ENCODE data around the gene INHBE. TPM values are rescaled to one million over a fixed set of nuclear protein-coding genes. Genes with fewer than 3 reads are reported as not detected.

Gene INHBE
- total RNA-seq, 1 experiment from 2014 or later: 10.1 TPM

DNA sequence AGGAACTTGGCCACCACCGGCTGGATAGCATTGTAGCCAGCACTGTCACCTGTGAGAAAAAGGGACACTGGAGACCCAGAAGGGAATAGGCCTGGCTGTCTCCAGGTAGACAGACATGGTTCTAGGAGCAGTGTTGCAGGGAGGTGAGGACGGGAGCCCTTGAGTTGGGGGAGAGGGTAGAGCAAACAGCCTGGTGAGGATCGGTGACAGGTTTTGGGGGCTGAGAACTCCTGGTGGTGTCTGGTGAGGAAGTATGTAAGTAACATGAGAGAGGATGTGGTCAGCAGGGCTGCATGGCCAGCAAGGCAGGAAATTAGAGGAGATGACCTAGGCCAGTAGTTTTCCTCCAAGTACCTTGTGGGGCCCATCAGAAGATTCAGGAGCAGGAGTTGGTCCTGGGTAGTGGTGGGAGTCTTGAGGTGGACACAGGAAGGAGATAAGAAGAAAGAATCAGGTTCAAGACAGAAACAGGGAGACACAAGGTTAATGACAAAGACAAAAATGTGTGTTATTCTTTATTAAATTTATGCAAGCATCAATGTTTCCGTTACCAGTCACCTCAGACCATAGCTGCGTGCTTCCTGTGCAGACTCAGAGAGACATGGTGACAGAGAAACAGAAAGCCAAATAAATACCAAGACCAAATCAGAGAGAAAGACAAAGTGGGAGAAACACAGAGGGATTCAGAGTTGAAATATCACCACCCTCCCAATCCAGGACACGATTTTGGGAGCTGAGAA is 24.4 kb downstream of the INHBE start, which contains the start of gene ARHGAP9:
ARHGAP9 (minus strand) TSS at position 491 of the 740 bp plus-strand sequence; CDS start at position 31, 460 bp downstream.
- Histone ChIP-seq H3K79me1 (ENCODE audit: insufficient read depth, low read depth, low read length, poor library complexity, severe bottlenecking) (no peaks in the 10 kb centered on the region), H3T11ph (ENCODE audit: low read length) (no peak within 1 kb of the TSS), H3K4me1 (ENCODE audit: insufficient read depth, low read length) (peaks cover 3% of the 10 kb centered on the region; the same call in 1 of the 2 replicates), H3K23me2 (ENCODE audit: insufficient read length, low read depth, low read length, poor library complexity, severe bottlenecking) (peaks cover 15% of the 10 kb centered on the region), H4K5ac (ENCODE audit: insufficient read length, low read depth, low read length) (no peak within 1 kb of the TSS), H2BK5ac (ENCODE audit: insufficient read length, low read length) (no peak within 1 kb of the TSS), H3K27me3 (ENCODE audit: insufficient read depth, low read length) (peaks cover 24% of the 10 kb centered on the region), H4K91ac (ENCODE audit: insufficient read length, low read depth, low read length) (no peak within 1 kb of the TSS), H3K56ac (ENCODE audit: insufficient read length, low read depth, low read length) (no peak within 1 kb of the TSS), H3K9ac (ENCODE audit: extremely low read depth, insufficient read length, low read length) (no peak within 1 kb of the TSS), H3K23ac (ENCODE audit: insufficient read length, low read depth, low read length) (no peak within 1 kb of the TSS), H3K4me2 (ENCODE audit: insufficient read depth, insufficient read length, low read length) (no peak within 1 kb of the TSS), H3K18ac (ENCODE audit: insufficient read length, low read depth, low read length) (no peak within 1 kb of the TSS), H2BK12ac (ENCODE audit: insufficient read length, low read depth, low read length) (no peak within 1 kb of the TSS), H2BK20ac (ENCODE audit: low read depth, low read length, poor library complexity, severe bottlenecking) (no peak within 1 kb of the TSS), H3K79me2 (ENCODE audit: insufficient read depth, low read length) (no peaks in the 10 kb centered on the region), H3K14ac (ENCODE audit: insufficient read depth, low read length) (no peak within 1 kb of the TSS), H2BK15ac (ENCODE audit: low read depth, low read length) (no peak within 1 kb of the TSS), H4K8ac (replicated peaks; ENCODE audit: insufficient read length, low read depth, low read length) (no peak within 1 kb of the TSS), H3K9me3 (ENCODE audit: control insufficient read depth, low read depth, low read length) (no peaks in the 10 kb centered on the region), H4K20me1 (ENCODE audit: control insufficient read depth, insufficient read depth, insufficient read length) (peaks cover 3% of the 10 kb centered on the region), H3K27ac (ENCODE audit: insufficient read length, low read depth, low read length) (no peak within 1 kb of the TSS), H2AFZ (ENCODE audit: low read length) (no peak within 1 kb of the TSS), H2BK120ac (ENCODE audit: low read depth, low read length, poor library complexity, severe bottlenecking) (no peak within 1 kb of the TSS), H2AK5ac (ENCODE audit: insufficient read length, low read length) (no peak within 1 kb of the TSS), H3K4ac (ENCODE audit: low read depth, low read length) (no peak within 1 kb of the TSS)
- Mint-ChIP-seq H3K36me3 (ENCODE audit: insufficient read depth in 1 of 3, low read depth in 3 of 3) (no peaks in the 10 kb centered on the region; a peak in 2 of 7 replicates), H3K4me1 (peaks cover 33 to 34% of the 10 kb centered on the region in 2 experiments), H3K27ac (no peak within 1 kb of the TSS), H3K9me3 (no peaks in the 10 kb centered on the region), H3K4me3 (no peak within 1 kb of the TSS; a peak in 1 of 5 replicates), H3K27me3 (ENCODE audit: low read depth) (peaks cover 55% of the 10 kb centered on the region)
- DNase-seq: no peak
- WGBS (ENCODE audit: extremely low coverage, insufficient read length, low lambda C conversion rate): no CpG with 5 or more reads among the region's 6 CpGs
- TF ChIP-seq, protein P1, sequence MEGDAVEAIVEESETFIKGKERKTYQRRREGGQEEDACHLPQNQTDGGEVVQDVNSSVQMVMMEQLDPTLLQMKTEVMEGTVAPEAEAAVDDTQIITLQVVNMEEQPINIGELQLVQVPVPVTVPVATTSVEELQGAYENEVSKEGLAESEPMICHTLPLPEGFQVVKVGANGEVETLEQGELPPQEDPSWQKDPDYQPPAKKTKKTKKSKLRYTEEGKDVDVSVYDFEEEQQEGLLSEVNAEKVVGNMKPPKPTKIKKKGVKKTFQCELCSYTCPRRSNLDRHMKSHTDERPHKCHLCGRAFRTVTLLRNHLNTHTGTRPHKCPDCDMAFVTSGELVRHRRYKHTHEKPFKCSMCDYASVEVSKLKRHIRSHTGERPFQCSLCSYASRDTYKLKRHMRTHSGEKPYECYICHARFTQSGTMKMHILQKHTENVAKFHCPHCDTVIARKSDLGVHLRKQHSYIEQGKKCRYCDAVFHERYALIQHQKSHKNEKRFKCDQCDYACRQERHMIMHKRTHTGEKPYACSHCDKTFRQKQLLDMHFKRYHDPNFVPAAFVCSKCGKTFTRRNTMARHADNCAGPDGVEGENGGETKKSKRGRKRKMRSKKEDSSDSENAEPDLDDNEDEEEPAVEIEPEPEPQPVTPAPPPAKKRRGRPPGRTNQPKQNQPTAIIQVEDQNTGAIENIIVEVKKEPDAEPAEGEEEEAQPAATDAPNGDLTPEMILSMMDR (conservative IDR thresholded peaks at IDR 0.05): no peak

Measured in H9 (cell line).